ENCODE data around the gene AQP7.

GRCh38 chr9:33381231-33381791 lies 21.1 kb downstream of the AQP7 start:
- TF ChIP-seq, protein P1, sequence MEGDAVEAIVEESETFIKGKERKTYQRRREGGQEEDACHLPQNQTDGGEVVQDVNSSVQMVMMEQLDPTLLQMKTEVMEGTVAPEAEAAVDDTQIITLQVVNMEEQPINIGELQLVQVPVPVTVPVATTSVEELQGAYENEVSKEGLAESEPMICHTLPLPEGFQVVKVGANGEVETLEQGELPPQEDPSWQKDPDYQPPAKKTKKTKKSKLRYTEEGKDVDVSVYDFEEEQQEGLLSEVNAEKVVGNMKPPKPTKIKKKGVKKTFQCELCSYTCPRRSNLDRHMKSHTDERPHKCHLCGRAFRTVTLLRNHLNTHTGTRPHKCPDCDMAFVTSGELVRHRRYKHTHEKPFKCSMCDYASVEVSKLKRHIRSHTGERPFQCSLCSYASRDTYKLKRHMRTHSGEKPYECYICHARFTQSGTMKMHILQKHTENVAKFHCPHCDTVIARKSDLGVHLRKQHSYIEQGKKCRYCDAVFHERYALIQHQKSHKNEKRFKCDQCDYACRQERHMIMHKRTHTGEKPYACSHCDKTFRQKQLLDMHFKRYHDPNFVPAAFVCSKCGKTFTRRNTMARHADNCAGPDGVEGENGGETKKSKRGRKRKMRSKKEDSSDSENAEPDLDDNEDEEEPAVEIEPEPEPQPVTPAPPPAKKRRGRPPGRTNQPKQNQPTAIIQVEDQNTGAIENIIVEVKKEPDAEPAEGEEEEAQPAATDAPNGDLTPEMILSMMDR (IDR thresholded peaks at IDR 0.05 in 4 of 5, conservative IDR thresholded peaks at IDR 0.05 in 1 of 5): no peak
- TF ChIP-seq POLR2A (IDR thresholded peaks at IDR 0.05): no peak

Data from gastrocnemius medialis (tissue), 4 donors.